Loucy (cell line): ENCODE measurements around the gene KATNAL2.

Experiments used
- H2AFZ ChIP-seq: fragments of 200-600 bp; sonication (generic); 2 replicates; pipeline ENCODE4 v1.6.0; 2016; ENCODE audit warnings: antibody characterized with exemption, mild to moderate bottlenecking, low read length, moderate library complexity
- H3F3A ChIP-seq: fragments of 200-600 bp; 2 replicates; pipeline ENCODE4 v1.6.0; 2016; ENCODE audit warnings: antibody characterized with exemption, low read depth, mild to moderate bottlenecking
- H3K27me3 ChIP-seq: fragments of 200-600 bp; sonication (generic); 2 replicates; pipeline ENCODE4 v1.6.1; 2014; ENCODE audit warnings: low read length, mild to moderate bottlenecking; ENCODE audit not compliant: insufficient read depth, poor library complexity, severe bottlenecking
- H3K36me3 ChIP-seq: fragments of 200-600 bp; sonication (generic); 2 replicates; pipeline ENCODE4 v1.6.1; 2016; ENCODE audit warnings: low read length; ENCODE audit not compliant: insufficient read depth
- H3K4me1 ChIP-seq: fragments of 200-600 bp; sonication (generic); 2 replicates; pipeline ENCODE4 v1.5.1; 2014; ENCODE audit warnings: low read length, mild to moderate bottlenecking; ENCODE audit not compliant: insufficient read depth, poor library complexity, severe bottlenecking
- H3K4me2 ChIP-seq: fragments of 200-600 bp; sonication (generic); 2 replicates; pipeline ENCODE4 v1.6.0; 2014; ENCODE audit warnings: antibody characterized with exemption, low read length, low read depth, mild to moderate bottlenecking; ENCODE audit not compliant: poor library complexity, severe bottlenecking
- H3K4me3 ChIP-seq: fragments of 200-600 bp; sonication (generic); 2 replicates; pipeline ENCODE4 v1.5.1; 2014; ENCODE audit warnings: low read length, mild to moderate bottlenecking, mixed read lengths; ENCODE audit not compliant: poor library complexity, severe bottlenecking
- H3K79me2 ChIP-seq: fragments of 200-600 bp; sonication (generic); 2 replicates; pipeline ENCODE4 v1.6.1; 2014; ENCODE audit warnings: low read length; ENCODE audit not compliant: insufficient read depth
- H3K9ac ChIP-seq: fragments of 200-600 bp; sonication (generic); 2 replicates; pipeline ENCODE4 v1.6.0; 2014; ENCODE audit warnings: mild to moderate bottlenecking, low read depth, low read length, moderate library complexity; ENCODE audit not compliant: poor library complexity, severe bottlenecking
- H3K9me2 ChIP-seq: fragments of 200-600 bp; sonication (generic); replicated peaks from 2 replicates; pipeline ENCODE4 v1.6.1; 2016; ENCODE audit warnings: low read depth, low read length, mixed read lengths
- H3K9me3 ChIP-seq: fragments of 200-600 bp; sonication (generic); 2 replicates; pipeline ENCODE4 v1.6.1; 2014; ENCODE audit warnings: mild to moderate bottlenecking, antibody characterized with exemption, low read length, low read depth; ENCODE audit not compliant: insufficient read depth
- H4K20me1 ChIP-seq: fragments of 200-600 bp; sonication (generic); 2 replicates; pipeline ENCODE4 v1.6.0; 2014; ENCODE audit warnings: antibody characterized with exemption, low read length, mild to moderate bottlenecking; ENCODE audit not compliant: insufficient read depth, poor library complexity, severe bottlenecking
- EZH2phosphoT487 ChIP-seq: fragments of 200-600 bp; IDR thresholded peaks from 2 replicates; pipeline ENCODE4 v1.6.1; 2018; ENCODE audit warnings: antibody characterized with exemption, mild to moderate bottlenecking, moderate library complexity, borderline replicate concordance
- TF ChIP-seq, protein P1 (sequence below): fragments of 200-600 bp; sonication (generic); conservative IDR thresholded peaks from 2 replicates; pipeline ENCODE4 v1.5.1; 2014; ENCODE audit warnings: mild to moderate bottlenecking, antibody characterized with exemption, low read length

The KATNAL2 gene

DNA sequence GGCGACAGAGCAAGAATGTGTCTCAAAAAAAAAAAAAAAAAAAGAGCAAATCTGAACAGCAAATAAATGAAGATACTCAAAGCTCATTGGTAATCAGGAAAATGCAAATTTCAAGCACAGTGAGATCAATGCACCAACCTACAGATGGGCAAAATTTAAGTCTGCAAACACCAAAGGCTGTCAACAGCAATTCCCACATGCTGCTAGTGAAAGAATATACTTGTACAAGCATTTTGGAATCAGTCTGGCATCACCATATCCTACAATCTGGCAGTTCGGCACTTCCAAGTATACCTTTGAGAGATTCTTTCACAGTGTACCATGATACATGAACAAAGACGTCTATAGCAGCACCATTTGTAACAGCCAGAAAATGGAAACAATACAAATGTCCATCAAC is 228.8 kb downstream of the KATNAL2 start:
- Histone ChIP-seq H3K36me3 (no peaks in the 10 kb centered on the region), H3K4me1 (peaks cover 38% of the 10 kb centered on the region), H3K4me2 (peak overlapping the region; percentile 61), H3F3A (no peaks in the 10 kb centered on the region), H3K4me3 (peak overlapping the region; percentile 11), H3K9me3 (no peaks in the 10 kb centered on the region), H4K20me1 (peaks cover 6% of the 10 kb centered on the region), H3K27me3 (no peaks in the 10 kb centered on the region), H3K79me2 (peaks cover 81% of the 10 kb centered on the region), H3K9me2 (no peaks in the 10 kb centered on the region), H2AFZ (no peak overlapping the region), H3K9ac (no peak overlapping the region)
- TF ChIP-seq, protein P1, sequence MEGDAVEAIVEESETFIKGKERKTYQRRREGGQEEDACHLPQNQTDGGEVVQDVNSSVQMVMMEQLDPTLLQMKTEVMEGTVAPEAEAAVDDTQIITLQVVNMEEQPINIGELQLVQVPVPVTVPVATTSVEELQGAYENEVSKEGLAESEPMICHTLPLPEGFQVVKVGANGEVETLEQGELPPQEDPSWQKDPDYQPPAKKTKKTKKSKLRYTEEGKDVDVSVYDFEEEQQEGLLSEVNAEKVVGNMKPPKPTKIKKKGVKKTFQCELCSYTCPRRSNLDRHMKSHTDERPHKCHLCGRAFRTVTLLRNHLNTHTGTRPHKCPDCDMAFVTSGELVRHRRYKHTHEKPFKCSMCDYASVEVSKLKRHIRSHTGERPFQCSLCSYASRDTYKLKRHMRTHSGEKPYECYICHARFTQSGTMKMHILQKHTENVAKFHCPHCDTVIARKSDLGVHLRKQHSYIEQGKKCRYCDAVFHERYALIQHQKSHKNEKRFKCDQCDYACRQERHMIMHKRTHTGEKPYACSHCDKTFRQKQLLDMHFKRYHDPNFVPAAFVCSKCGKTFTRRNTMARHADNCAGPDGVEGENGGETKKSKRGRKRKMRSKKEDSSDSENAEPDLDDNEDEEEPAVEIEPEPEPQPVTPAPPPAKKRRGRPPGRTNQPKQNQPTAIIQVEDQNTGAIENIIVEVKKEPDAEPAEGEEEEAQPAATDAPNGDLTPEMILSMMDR, result no peak
- no peak for TF ChIP-seq EZH2phosphoT487

GRCh38 chr18:47149457-47150028 is 232.1 kb downstream of the KATNAL2 start:
- H4K20me1 ChIP-seq, result peaks cover 4% of the 10 kb centered on the region
- H2AFZ ChIP-seq, result peak overlapping the region; percentile 95
- H3K4me3 ChIP-seq, result peak overlapping the region; percentile 87
- peaks cover 54% of the 10 kb centered on the region for H3K79me2 ChIP-seq
- H3K4me1 ChIP-seq, result peaks cover 43% of the 10 kb centered on the region
- no peaks in the 10 kb centered on the region for H3K27me3 ChIP-seq
- peaks cover 12% of the 10 kb centered on the region; the same call in 1 of the 2 replicates for H3K36me3 ChIP-seq
- H3F3A ChIP-seq, result no peaks in the 10 kb centered on the region
- no peaks in the 10 kb centered on the region for H3K9me2 ChIP-seq
- H3K4me2 ChIP-seq, result peak overlapping the region; percentile 92
- H3K9ac ChIP-seq, result peak overlapping the region; percentile 82
- H3K9me3 ChIP-seq, result no peaks in the 10 kb centered on the region
- TF ChIP-seq, protein P1, result no peak
- TF ChIP-seq EZH2phosphoT487, result no peak

DNA sequence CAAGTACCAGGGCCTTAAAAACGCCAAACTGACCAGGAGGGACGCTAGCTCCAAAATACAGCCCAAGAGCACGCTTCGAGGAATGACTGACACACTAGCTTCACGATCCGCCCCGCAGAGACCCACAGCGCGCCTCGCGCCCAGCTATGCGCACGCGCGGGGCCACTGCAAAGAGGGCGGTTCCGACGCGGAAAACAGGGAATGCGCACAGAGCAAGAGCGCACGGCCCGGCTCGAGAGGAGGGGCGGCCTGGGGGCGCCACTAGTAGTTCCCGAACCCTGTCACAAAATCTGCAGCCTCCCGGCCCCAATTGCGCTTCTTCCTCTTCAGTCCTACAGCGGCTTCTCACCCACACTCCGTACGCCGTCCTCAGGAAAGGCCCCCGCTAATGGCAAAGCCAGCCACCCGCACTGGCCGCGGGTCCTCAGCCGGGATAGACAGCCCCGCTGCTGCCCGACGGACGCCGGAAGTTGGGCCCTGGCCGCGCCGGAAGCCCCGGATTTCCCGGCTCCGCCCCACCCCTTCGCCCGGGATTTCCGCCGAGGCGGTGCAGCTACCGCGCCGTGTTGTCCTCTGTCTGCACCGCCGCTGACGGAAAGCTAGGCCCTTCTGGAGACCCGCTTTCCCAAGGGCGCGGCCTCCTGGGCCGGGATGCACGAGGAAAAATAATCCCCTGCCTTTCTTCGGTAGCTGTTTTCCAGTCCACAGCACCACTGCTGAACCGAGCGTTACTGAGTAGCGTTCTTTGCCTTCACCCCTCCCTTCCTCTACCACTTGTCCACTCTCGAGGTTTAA is 232.8 kb downstream of the KATNAL2 start, which contains the start of gene HDHD2:
Gene HDHD2, minus strand, starts transcription at position 472 of the 795 bp plus-strand sequence. CDS start 14,061 bp downstream, outside the sequence.
- Histone ChIP-seq H3K4me1 (peaks cover 39% of the 10 kb centered on the region), H4K20me1 (peaks cover 2% of the 10 kb centered on the region), H3K4me3 (peak within 1 kb of the TSS; percentile 87), H3K9me3 (no peaks in the 10 kb centered on the region), H3K9ac (peak within 1 kb of the TSS; percentile 82), H3K4me2 (peak within 1 kb of the TSS; percentile 92), H3K79me2 (peaks cover 48% of the 10 kb centered on the region), H3K9me2 (no peaks in the 10 kb centered on the region), H3K36me3 (peaks cover 19% of the 10 kb centered on the region; the same call in 1 of the 2 replicates), H3K27me3 (no peaks in the 10 kb centered on the region), H3F3A (no peaks in the 10 kb centered on the region), H2AFZ (peak within 1 kb of the TSS; percentile 95)
- no peak for TF ChIP-seq EZH2phosphoT487
- TF ChIP-seq, protein P1, result no peak; the same call in 1 of the 2 replicates
